Neural cell (in vitro differentiated cells): Measurements from ENCODE around the gene CLPSL1.

Experiments
- EP300 ChIP-seq: fragments of 450-650 bp; conservative IDR thresholded peaks from 2 replicates; pipeline ENCODE4 v1.6.1; 2014; ENCODE audit warnings: antibody characterized with exemption, mild to moderate bottlenecking, moderate library complexity; ENCODE audit not compliant: poor library complexity, severe bottlenecking
- EZH2 ChIP-seq: fragments of 200-600, 300-800 bp; shearing (Covaris generic), sonication (generic); IDR thresholded peaks from 2 replicates; pipeline ENCODE4 v1.6.1; 2014; ENCODE audit warnings: antibody characterized with exemption, low read length, borderline replicate concordance, mild to moderate bottlenecking; ENCODE audit not compliant: insufficient read depth, poor library complexity, severe bottlenecking
- POLR2AphosphoS5 ChIP-seq: IDR thresholded peaks from 2 replicates; pipeline ENCODE4 v1.6.1; 2012
- TAF1 ChIP-seq: IDR thresholded peaks from 2 replicates; pipeline ENCODE4 v1.6.1; 2012; ENCODE audit warnings: low read depth
- TF ChIP-seq, protein P1 (sequence below): IDR thresholded peaks from 2 replicates; pipeline ENCODE4 v1.6.1; 2012; ENCODE audit warnings: borderline replicate concordance
- TF ChIP-seq, protein P2 (sequence below): fragments of 450-650 bp; IDR thresholded peaks from 2 replicates; pipeline ENCODE4 v1.5.1; 2014; ENCODE audit warnings: antibody characterized with exemption, mild to moderate bottlenecking, moderate library complexity; ENCODE audit not compliant: poor library complexity, severe bottlenecking

DNA sequence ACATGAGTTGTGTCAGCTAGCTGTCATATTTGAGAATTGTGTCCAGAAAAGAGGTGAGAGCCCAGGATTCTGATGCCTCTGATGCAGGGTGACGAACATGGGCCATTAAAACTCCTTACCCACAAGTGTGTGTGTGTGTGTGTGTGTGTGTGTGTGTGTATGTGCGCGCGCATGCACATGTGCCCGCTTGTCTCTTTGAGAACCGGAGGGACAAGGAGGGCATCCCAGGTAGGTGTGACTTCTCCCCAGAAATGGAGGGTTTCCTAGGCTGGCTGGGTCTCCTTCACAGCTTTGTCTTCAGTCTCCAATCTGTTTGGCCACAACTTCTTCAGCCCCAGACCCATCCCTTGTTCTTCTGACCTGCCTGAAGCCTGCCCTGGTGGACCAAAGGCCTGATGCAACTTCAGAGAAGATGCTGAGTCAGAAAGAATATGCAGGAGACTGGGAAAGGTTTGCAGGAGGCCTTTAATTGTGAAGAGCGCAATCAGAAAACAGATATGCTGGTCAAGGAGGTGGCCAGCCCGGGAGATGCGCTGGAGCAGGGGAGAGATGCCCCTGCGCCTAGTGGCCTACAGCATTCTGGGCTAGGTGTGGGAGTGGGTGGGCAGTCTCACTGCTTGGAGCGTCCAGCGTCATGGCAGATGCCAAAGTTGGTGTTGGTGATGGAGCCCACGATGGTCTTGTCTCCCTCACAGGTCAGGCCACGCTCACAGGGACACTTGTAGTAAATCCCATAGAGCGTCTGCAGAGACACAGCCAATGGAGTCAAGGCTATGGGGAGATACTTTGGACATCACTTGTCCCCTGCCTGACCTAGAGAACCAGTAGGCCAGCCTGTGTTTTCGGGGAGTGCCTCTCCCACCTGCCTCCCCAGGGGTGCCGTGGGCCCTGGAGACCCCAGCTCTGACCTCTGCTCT is 14.0 kb downstream of the CLPSL1 start:
- TF ChIP-seq, protein P1, sequence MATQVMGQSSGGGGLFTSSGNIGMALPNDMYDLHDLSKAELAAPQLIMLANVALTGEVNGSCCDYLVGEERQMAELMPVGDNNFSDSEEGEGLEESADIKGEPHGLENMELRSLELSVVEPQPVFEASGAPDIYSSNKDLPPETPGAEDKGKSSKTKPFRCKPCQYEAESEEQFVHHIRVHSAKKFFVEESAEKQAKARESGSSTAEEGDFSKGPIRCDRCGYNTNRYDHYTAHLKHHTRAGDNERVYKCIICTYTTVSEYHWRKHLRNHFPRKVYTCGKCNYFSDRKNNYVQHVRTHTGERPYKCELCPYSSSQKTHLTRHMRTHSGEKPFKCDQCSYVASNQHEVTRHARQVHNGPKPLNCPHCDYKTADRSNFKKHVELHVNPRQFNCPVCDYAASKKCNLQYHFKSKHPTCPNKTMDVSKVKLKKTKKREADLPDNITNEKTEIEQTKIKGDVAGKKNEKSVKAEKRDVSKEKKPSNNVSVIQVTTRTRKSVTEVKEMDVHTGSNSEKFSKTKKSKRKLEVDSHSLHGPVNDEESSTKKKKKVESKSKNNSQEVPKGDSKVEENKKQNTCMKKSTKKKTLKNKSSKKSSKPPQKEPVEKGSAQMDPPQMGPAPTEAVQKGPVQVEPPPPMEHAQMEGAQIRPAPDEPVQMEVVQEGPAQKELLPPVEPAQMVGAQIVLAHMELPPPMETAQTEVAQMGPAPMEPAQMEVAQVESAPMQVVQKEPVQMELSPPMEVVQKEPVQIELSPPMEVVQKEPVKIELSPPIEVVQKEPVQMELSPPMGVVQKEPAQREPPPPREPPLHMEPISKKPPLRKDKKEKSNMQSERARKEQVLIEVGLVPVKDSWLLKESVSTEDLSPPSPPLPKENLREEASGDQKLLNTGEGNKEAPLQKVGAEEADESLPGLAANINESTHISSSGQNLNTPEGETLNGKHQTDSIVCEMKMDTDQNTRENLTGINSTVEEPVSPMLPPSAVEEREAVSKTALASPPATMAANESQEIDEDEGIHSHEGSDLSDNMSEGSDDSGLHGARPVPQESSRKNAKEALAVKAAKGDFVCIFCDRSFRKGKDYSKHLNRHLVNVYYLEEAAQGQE: no peak
- TF ChIP-seq, protein P2, sequence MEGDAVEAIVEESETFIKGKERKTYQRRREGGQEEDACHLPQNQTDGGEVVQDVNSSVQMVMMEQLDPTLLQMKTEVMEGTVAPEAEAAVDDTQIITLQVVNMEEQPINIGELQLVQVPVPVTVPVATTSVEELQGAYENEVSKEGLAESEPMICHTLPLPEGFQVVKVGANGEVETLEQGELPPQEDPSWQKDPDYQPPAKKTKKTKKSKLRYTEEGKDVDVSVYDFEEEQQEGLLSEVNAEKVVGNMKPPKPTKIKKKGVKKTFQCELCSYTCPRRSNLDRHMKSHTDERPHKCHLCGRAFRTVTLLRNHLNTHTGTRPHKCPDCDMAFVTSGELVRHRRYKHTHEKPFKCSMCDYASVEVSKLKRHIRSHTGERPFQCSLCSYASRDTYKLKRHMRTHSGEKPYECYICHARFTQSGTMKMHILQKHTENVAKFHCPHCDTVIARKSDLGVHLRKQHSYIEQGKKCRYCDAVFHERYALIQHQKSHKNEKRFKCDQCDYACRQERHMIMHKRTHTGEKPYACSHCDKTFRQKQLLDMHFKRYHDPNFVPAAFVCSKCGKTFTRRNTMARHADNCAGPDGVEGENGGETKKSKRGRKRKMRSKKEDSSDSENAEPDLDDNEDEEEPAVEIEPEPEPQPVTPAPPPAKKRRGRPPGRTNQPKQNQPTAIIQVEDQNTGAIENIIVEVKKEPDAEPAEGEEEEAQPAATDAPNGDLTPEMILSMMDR: no peak
- TF ChIP-seq EZH2: no peak
- TF ChIP-seq EP300: no peak
- no peak for TF ChIP-seq POLR2AphosphoS5
- no peak for TF ChIP-seq TAF1
